Kidney (tissue), 14 donors: ENCODE data around the gene EHBP1. TPM values are rescaled to one million over a fixed set of nuclear protein-coding genes. Genes with fewer than 3 reads are reported as not detected.

Experiments used
- DNase-seq, 5 donors: peaks; one replicate each; pipeline ENCODE4 v3.0.0-alpha.2; 2013 to 2020
- FAIRE-seq: peaks from 2 replicates; lab custom pipeline; 2012; peaks lifted over from hg19 to GRCh38; lab: Jason Lieb, UNC
- H3K27ac ChIP-seq, 2 donors: one replicate each; pipeline ENCODE4 v1.7.0; 2013; ENCODE audit warnings: low read depth in 2 of 2, low read length in 2 of 2, inconsistent platforms in 1 of 2
- H3K27me3 ChIP-seq: one replicate; pipeline ENCODE4 v1.7.1; 2013; ENCODE audit warnings: low read length, inconsistent platforms; ENCODE audit not compliant: control insufficient read depth, insufficient read depth
- H3K36me3 ChIP-seq, 3 donors: one replicate each; pipeline versions ENCODE4 v1.7.0 to v1.7.1; 2013; ENCODE audit warnings: low read length in 3 of 3, control low read depth in 1 of 3, inconsistent platforms in 1 of 3; ENCODE audit not compliant: insufficient read depth in 3 of 3, control insufficient read depth in 2 of 3
- H3K4me1 ChIP-seq, 3 donors: one replicate each; pipeline versions ENCODE4 v1.7.0 to v1.7.1; 2013; ENCODE audit warnings: low read length in 3 of 3, inconsistent platforms in 1 of 3, low read depth in 1 of 3; ENCODE audit not compliant: control insufficient read depth in 2 of 3, insufficient read depth in 2 of 3
- H3K4me3 ChIP-seq, 3 donors: one replicate each; pipeline versions ENCODE4 v1.7.0 to v1.8.1; 2013; ENCODE audit warnings: low read length in 3 of 3, control low read depth in 1 of 3, inconsistent platforms in 1 of 3
- H3K9ac ChIP-seq, 3 donors: one replicate each; pipeline versions ENCODE4 v1.7.0 to v1.7.1; 2013; ENCODE audit warnings: low read length in 3 of 3, control low read depth in 1 of 3, inconsistent platforms in 1 of 3
- H3K9me3 ChIP-seq, 3 donors: one replicate each; pipeline versions ENCODE4 v1.7.0 to v1.7.1; 2013; ENCODE audit warnings: low read length in 3 of 3, control low read depth in 1 of 3, inconsistent platforms in 1 of 3; ENCODE audit not compliant: control insufficient read depth in 2 of 3, insufficient read depth in 1 of 3
- intact Hi-C: fragments of 100-400 bp; cut with DNase I; formaldehyde crosslinking; loops from one replicate; pipeline ENCODE4 v1.11.1; 2022
- polyA plus RNA-seq: library from polyadenylated mRNA; stranded (reverse); fragments of 350-450 nt; fragmentation: Illumina TruSeq; extraction: RNeasy Lipid Tissue Mini Kit (QIAGEN cat#74804); gene quantifications from one replicate; pipeline ENCODE4 v1.2.3, GENCODE V29; 2014; ENCODE audit warnings: low read depth, low replicate concordance; ENCODE audit not compliant: insufficient read depth
- total RNA-seq: library from RNA; stranded (reverse); fragmentation: NEBNext Ultra II Directional; extraction: Animal tissue kit (Norgen Biotek cat#: 25700); gene quantifications from one replicate; pipeline ENCODE4 v1.2.1, GENCODE V29; 2021
- TF ChIP-seq, protein P1 (sequence below): IDR thresholded peaks from 3 replicates; pipeline ENCODE4 v1.5.1; 2012; ENCODE audit warnings: mild to moderate bottlenecking, moderate library complexity, borderline replicate concordance; ENCODE audit not compliant: insufficient read depth; ENCODE audit errors: extremely low read depth
- donor health status: control.
- donor health status: control.
- donor health status: control.
- donor health status: control.
- donor health status: control.
- donor health status: DM: yes; HTN: yes; CAD: no.
- donor health status: Normal renal cell carcinoma (clear cell type).

The EHBP1 gene
- total and polyA plus RNA-seq, 2 donors from 2014 or later, result 12.5 to 42.7 TPM

- H3K9me3 ChIP-seq, result no peaks in the 10 kb centered on the region
- H3K9ac ChIP-seq, result no peak overlapping the region
- no peaks in the 10 kb centered on the region for H3K36me3 ChIP-seq
- TF ChIP-seq, protein P1, sequence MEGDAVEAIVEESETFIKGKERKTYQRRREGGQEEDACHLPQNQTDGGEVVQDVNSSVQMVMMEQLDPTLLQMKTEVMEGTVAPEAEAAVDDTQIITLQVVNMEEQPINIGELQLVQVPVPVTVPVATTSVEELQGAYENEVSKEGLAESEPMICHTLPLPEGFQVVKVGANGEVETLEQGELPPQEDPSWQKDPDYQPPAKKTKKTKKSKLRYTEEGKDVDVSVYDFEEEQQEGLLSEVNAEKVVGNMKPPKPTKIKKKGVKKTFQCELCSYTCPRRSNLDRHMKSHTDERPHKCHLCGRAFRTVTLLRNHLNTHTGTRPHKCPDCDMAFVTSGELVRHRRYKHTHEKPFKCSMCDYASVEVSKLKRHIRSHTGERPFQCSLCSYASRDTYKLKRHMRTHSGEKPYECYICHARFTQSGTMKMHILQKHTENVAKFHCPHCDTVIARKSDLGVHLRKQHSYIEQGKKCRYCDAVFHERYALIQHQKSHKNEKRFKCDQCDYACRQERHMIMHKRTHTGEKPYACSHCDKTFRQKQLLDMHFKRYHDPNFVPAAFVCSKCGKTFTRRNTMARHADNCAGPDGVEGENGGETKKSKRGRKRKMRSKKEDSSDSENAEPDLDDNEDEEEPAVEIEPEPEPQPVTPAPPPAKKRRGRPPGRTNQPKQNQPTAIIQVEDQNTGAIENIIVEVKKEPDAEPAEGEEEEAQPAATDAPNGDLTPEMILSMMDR, result no peak
- FAIRE-seq, result no peak
- peaks cover 0 to 23% (median 0%) of the 10 kb centered on the region in 3 donors for H3K4me1 ChIP-seq
- intact Hi-C loops, result no loop called here
- DNase-seq, result peak in 4 of 5 donors; percentile 38 to 71 (median 47)
- no peak overlapping the region for H3K27ac ChIP-seq
- H3K4me3 ChIP-seq, result no peak overlapping the region
- H3K27me3 ChIP-seq, result peaks cover 76% of the 10 kb centered on the region
Measured at GRCh38 chr2:63055226-63056106, 350.0 kb downstream of the EHBP1 start.

GRCh38 chr2:63056107-63057050 is 350.9 kb downstream of the EHBP1 start:
- no peak for FAIRE-seq
- Histone ChIP-seq H3K27me3 (peaks cover 83% of the 10 kb centered on the region), H3K9me3 (peaks cover 0 to 2% (median 0%) of the 10 kb centered on the region in 3 donors), H3K4me3 (no peak overlapping the region), H3K4me1 (peaks cover 0 to 20% (median 0%) of the 10 kb centered on the region in 3 donors), H3K36me3 (no peaks in the 10 kb centered on the region), H3K27ac (no peak overlapping the region), H3K9ac (no peak overlapping the region)
- intact Hi-C loops, result no loop called here
- TF ChIP-seq, protein P1, result no peak
- peak; percentile 47 to 64 (median 53) for DNase-seq

DNA sequence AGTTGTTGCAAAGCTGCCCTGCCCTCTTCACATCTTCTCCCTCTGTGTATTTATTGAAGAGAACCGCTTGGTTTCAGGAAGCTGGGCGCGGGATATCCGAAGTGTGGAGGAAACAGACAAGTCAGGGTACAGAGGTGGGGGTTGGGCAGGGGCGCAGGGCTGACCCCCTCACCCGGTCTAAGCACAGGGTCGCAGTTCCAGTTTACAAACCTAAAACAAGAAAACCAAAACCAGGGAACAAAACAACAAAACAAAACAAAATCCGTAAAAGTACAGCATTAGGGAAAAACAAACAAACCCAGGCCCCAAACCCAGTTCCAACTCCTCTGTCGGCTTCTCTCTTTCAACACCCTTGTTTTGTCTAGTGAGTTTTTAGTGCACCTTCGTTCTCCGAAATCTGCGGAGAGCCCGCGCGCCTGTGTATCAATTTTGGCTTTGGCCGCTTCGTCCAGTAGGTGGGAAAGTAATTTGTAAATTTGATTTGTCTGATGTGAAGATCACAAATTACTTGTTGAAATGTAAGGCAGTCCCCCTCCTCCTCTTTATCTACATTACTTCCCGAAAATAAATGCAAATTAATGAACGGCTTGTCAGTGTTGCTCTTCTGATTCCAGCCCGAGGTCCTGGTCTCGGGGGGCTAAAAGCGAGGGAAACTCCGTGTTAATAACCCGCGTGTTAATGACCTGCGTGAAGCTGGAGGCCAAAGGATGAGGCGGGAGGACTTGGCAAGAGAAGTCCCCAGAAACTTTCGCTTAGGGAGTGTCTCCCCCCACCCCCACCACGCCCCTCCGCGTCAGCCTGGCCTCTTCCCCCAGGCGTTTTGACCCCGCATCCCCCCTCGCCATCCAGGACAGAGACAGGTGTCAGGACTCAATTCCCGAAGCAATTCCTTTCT is 352.0 kb downstream of the EHBP1 start:
- no peak overlapping the region for H3K4me3 ChIP-seq
- TF ChIP-seq, protein P1, result no peak

More for the DNA sequence above, 352.0 kb downstream of the EHBP1 start:
- FAIRE-seq, result no peak
- intact Hi-C loops, result no loop called here
- H3K4me1 ChIP-seq, result peaks cover 0 to 20% (median 0%) of the 10 kb centered on the region in 3 donors
- H3K9ac ChIP-seq, result no peak overlapping the region
- no peak overlapping the region for H3K27ac ChIP-seq
- H3K9me3 ChIP-seq, result peaks cover 0 to 2% (median 0%) of the 10 kb centered on the region in 3 donors
- H3K27me3 ChIP-seq, result peaks cover 84% of the 10 kb centered on the region
- no peaks in the 10 kb centered on the region for H3K36me3 ChIP-seq
- DNase-seq, result peak in 3 of 5 donors; percentile 26 to 50 (median 45)
